HCT116 (cell line): ENCODE measurements around the gene ARHGAP10. TPM values are rescaled to one million over a fixed set of nuclear protein-coding genes. Genes with fewer than 3 reads are reported as not detected.
"Not testable (repeated sequence)": the region's sequence is repeated elsewhere in the genome, so short reads cannot be mapped to it uniquely, and the experiment has no call there.

ENCODE experiments used
- ATAC-seq: fragments of 200-7000 bp; cut with Tn5 transposase; 2 replicates; pipeline ENCODE4 v1.9.1; 2020; ENCODE audit warnings: mild to moderate bottlenecking, moderate library complexity
- BruUV-seq: library from RNA; stranded (reverse); fragments of 400-500 nt; replicated peaks from 2 replicates; lab custom pipeline; 2021; lab: Mats Ljungman, UMichigan
- CTCF ChIA-PET: fragments of 300-600 bp; sonication (Branson Sonifier 250); formaldehyde crosslinking; loops from one replicate; lab custom pipeline; 2021; ENCODE audit warnings: antibody characterized with exemption; lab: Charles Lee
- POLR2A ChIA-PET: fragments of 300-600, 350-600 bp; sonication (Branson Sonifier 250); formaldehyde crosslinking; loops from one replicate; lab custom pipeline; 2021; ENCODE audit warnings: antibody characterized with exemption; lab: Charles Lee
- RAD21 ChIA-PET, 2 experiments: fragments of 300-600 bp; sonication (Branson Sonifier 250); formaldehyde crosslinking; loops; one replicate each; lab custom pipeline; 2023; ENCODE audit warnings: low total read pairs in 2 of 2; ENCODE audit not compliant: uncharacterized antibody in 2 of 2, unreplicated experiment in 2 of 2, low non-redundant PET in 1 of 2; lab: Charles Lee
- DNase-seq: peaks from one replicate; pipeline ENCODE4 v3.0.0-alpha.2; 2010; ENCODE audit warnings: low read depth, low spot score
- H2AFZ ChIP-seq: fragments of 200-600 bp; shearing (Covaris generic), sonication (generic); 2 replicates; pipeline ENCODE4 v1.6.1; 2017; ENCODE audit warnings: low read depth, mixed run types, mixed read lengths, antibody characterized with exemption, low read length; ENCODE audit not compliant: poor library complexity, severe bottlenecking
- H3K27ac ChIP-seq: 2 replicates; pipeline ENCODE4 v1.5.1; 2012; ENCODE audit warnings: low read depth, low read length
- H3K27me3 ChIP-seq: fragments of 200-600 bp; sonication (generic); 2 replicates; pipeline ENCODE4 v1.6.1; 2016; ENCODE audit warnings: mixed run types, low read length, mixed read lengths; ENCODE audit not compliant: insufficient read depth
- H3K36me3 ChIP-seq, 2 experiments: fragments of 200-500 bp in 1 of 2; fragments of 200-600 bp in 1 of 2; sonication (Bioruptor generic) in 1 of 2; sonication (generic) in 1 of 2; 2 replicates each; pipeline versions ENCODE4 v1.5.1 to v1.6.1; 2014 to 2016; ENCODE audit warnings: low read length in 2 of 2, inconsistent platforms in 1 of 2, mixed read lengths in 1 of 2, mixed run types in 1 of 2; ENCODE audit not compliant: insufficient read depth in 2 of 2, control insufficient read depth in 1 of 2
- H3K4me1 ChIP-seq, 2 experiments: fragments of 200-600 bp in 1 of 2; sonication (generic) in 1 of 2; 2 replicates each; pipeline versions ENCODE4 v1.5.1 to v1.6.1; 2012 to 2017; ENCODE audit warnings: low read length in 2 of 2, inconsistent platforms in 1 of 2, mild to moderate bottlenecking in 1 of 2, mixed read lengths in 1 of 2, mixed run types in 1 of 2, moderate library complexity in 1 of 2; ENCODE audit not compliant: insufficient read depth in 2 of 2, control insufficient read depth in 1 of 2
- H3K4me2 ChIP-seq: fragments of 200-600 bp; sonication (generic); 2 replicates; pipeline ENCODE4 v1.6.1; 2017; ENCODE audit warnings: mixed run types, low read length, mixed read lengths
- H3K4me3 ChIP-seq, 2 experiments: fragments of 200-600 bp in 1 of 2; sonication (generic) in 1 of 2; replicated peaks in 1 of 2; 2 replicates each; pipeline ENCODE4 v1.5.1; 2011 to 2016; ENCODE audit warnings: low read length in 2 of 2, control low read depth in 1 of 2, low read depth in 1 of 2, mild to moderate bottlenecking in 1 of 2, mixed read lengths in 1 of 2, mixed run types in 1 of 2
- H3K79me2 ChIP-seq: fragments of 200-600 bp; sonication (generic); 2 replicates; pipeline ENCODE4 v1.6.1; 2017; ENCODE audit warnings: mild to moderate bottlenecking, mixed run types, low read length, moderate library complexity, mixed read lengths; ENCODE audit not compliant: insufficient read depth
- H3K9ac ChIP-seq: fragments of 200-600 bp; sonication (generic); 2 replicates; pipeline ENCODE4 v1.6.1; 2016; ENCODE audit warnings: low read length, mixed read lengths
- H3K9me2 ChIP-seq: fragments of 200-600 bp; sonication (generic), shearing (Covaris generic); 2 replicates; pipeline ENCODE4 v1.6.1; 2017; ENCODE audit warnings: mixed run types, mild to moderate bottlenecking, moderate library complexity; ENCODE audit not compliant: insufficient read depth
- H3K9me3 ChIP-seq, 2 experiments: fragments of 200-500 bp in 1 of 2; fragments of 200-600 bp in 1 of 2; sonication (Bioruptor generic) in 1 of 2; sonication (generic) in 1 of 2; 2 replicates each; pipeline ENCODE4 v1.6.1; 2014 to 2017; ENCODE audit warnings: low read length in 2 of 2, mixed read lengths in 2 of 2, inconsistent platforms in 1 of 2, low read depth in 1 of 2, mild to moderate bottlenecking in 1 of 2, mixed run types in 1 of 2, moderate library complexity in 1 of 2; ENCODE audit not compliant: control insufficient read depth in 1 of 2, insufficient read depth in 1 of 2
- H4K20me1 ChIP-seq: fragments of 200-600 bp; sonication (generic), shearing (Covaris generic); 2 replicates; pipeline ENCODE4 v1.6.1; 2017; ENCODE audit warnings: mixed run types, mild to moderate bottlenecking, moderate library complexity; ENCODE audit not compliant: insufficient read depth
- CBX3 ChIP-seq: IDR thresholded peaks from 2 replicates; pipeline ENCODE4 v1.6.1; 2012; ENCODE audit warnings: low read depth
- EGR1 ChIP-seq: IDR thresholded peaks from 2 replicates; pipeline ENCODE4 v1.6.1; 2012; ENCODE audit warnings: low read depth
- ELF1 ChIP-seq: IDR thresholded peaks from 2 replicates; pipeline ENCODE4 v1.6.1; 2012; ENCODE audit warnings: low read depth, borderline replicate concordance
- EZH2phosphoT487 ChIP-seq: fragments of 200-600 bp; IDR thresholded peaks from 2 replicates; pipeline ENCODE4 v1.6.1; 2018; ENCODE audit warnings: antibody characterized with exemption, borderline replicate concordance
- FOSL1 ChIP-seq: IDR thresholded peaks from 2 replicates; pipeline ENCODE4 v1.6.1; 2012; ENCODE audit warnings: low read depth
- POLR2A ChIP-seq: IDR thresholded peaks from 2 replicates; pipeline ENCODE4 v1.7.0; 2011; ENCODE audit warnings: borderline replicate concordance; ENCODE audit not compliant: insufficient read depth, insufficient read length; ENCODE audit errors: extremely low read depth
- POLR2AphosphoS5 ChIP-seq: IDR thresholded peaks from 2 replicates; pipeline ENCODE4 v1.6.1; 2011; ENCODE audit warnings: mild to moderate bottlenecking, low read depth, low read length, moderate library complexity
- RAD21 ChIP-seq: IDR thresholded peaks from 2 replicates; pipeline ENCODE4 v1.6.1; 2012; ENCODE audit warnings: low read depth, mild to moderate bottlenecking
- SIN3A ChIP-seq: IDR thresholded peaks from 2 replicates; pipeline ENCODE4 v1.6.1; 2012; ENCODE audit warnings: low read depth
- SP1 ChIP-seq: IDR thresholded peaks from 2 replicates; pipeline ENCODE4 v1.6.1; 2012; ENCODE audit warnings: low read depth
- SRF ChIP-seq: IDR thresholded peaks from 2 replicates; pipeline ENCODE4 v1.6.1; 2012; ENCODE audit warnings: low read depth
- YY1 ChIP-seq: IDR thresholded peaks from 2 replicates; pipeline ENCODE4 v1.6.1; 2011; ENCODE audit warnings: low read length, low read depth, moderate library complexity, mild to moderate bottlenecking; ENCODE audit not compliant: insufficient replicate concordance; ENCODE audit errors: extremely low read depth
- ZFX ChIP-seq: fragments of 450-650 bp; IDR thresholded peaks from 2 replicates; pipeline ENCODE4 v1.6.1; 2017
- intact Hi-C: fragments of 100-400 bp; cut with micrococcal nuclease; formaldehyde crosslinking; loops from 2 replicates; pipeline ENCODE4 v1.10.0; 2022
- total RNA-seq: library from RNA; stranded (reverse); gene quantifications from one replicate; pipeline ENCODE4 v1.2.1, GENCODE V29; 2021; ENCODE audit not compliant: unreplicated experiment
- TF ChIP-seq, protein P1 (sequence below): IDR thresholded peaks from 2 replicates; pipeline ENCODE4 v1.6.1; 2012
- TF ChIP-seq, protein P2 (sequence below): IDR thresholded peaks from 2 replicates; pipeline ENCODE4 v1.6.1; 2012; ENCODE audit warnings: low read depth

The ARHGAP10 gene
- total RNA-seq, 1 experiment from 2014 or later = 24.7 TPM

DNA sequence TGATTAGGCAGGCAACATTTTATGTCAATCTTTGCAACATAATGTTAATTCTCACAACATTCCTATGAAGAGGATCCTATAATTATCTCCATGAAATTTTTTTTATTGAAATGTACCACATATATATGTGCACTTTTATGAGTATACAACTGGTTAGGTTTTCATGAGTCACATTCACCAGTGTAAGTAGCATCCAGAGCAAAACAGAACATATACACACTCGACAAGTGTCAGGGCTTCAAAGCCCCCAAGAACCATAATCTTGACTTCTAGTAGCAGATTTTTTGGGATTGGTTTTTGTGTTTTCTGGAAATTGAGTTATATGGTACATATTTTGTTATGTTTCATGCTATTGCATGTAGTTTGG lies 62.4 kb downstream of the ARHGAP10 start (continued):
- TF ChIP-seq POLR2AphosphoS5 (no peak), POLR2A (no peak), YY1 (no peak), RAD21 (no peak), ELF1 (no peak), SRF (no peak), EGR1 (no peak)

DNA sequence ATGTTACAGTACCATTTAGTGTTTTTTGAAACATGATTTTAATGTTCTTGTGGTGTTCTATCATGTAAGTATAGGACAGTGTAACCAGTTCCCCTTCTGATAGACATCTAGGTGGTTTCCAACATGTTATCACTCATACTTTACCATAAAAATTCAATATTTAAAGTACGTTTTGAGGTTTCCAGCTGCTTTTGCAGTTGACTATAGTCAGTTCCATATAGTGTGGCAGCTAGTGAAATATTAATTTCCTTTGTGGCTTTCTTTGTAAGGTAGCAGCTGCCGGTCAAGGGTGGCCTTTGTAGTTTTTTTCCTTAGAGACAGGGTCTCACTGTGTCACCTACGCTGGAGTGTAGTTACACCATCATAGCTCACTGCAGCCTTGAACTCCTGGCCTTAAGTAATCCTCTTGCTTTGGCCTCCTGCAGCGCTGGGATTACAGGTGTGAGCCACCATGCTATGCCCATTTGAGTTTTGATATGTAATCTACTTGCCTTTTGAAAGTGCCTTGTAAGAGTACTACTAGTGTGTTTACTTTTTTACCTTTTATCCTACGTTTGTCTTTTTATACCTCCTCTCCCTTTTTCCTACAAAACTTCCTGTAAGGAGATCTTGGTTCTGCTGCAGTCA lies 63.0 kb downstream of the ARHGAP10 start:
- Histone ChIP-seq H3K9me2 (no peaks in the 10 kb centered on the region), H3K79me2 (peaks cover 64% of the 10 kb centered on the region), H2AFZ (no peak overlapping the region), H4K20me1 (no peaks in the 10 kb centered on the region), H3K4me2 (no peak overlapping the region), H3K9me3 (no peaks in the 10 kb centered on the region), H3K4me1 (peaks cover 15 to 33% of the 10 kb centered on the region in 2 experiments), H3K36me3 (no peaks in the 10 kb centered on the region), H3K9ac (no peak overlapping the region), H3K27ac (no peak overlapping the region), H3K4me3 (no peak overlapping the region), H3K27me3 (no peaks in the 10 kb centered on the region)
- CTCF ChIA-PET = no interaction called here
- TF ChIP-seq FOSL1 (no peak), ELF1 (no peak), SRF (no peak), RAD21 (no peak), SP1 (no peak), EZH2phosphoT487 (no peak), CBX3 (no peak), EGR1 (no peak), ZFX (no peak), SIN3A (no peak)
- TF ChIP-seq, protein P1, sequence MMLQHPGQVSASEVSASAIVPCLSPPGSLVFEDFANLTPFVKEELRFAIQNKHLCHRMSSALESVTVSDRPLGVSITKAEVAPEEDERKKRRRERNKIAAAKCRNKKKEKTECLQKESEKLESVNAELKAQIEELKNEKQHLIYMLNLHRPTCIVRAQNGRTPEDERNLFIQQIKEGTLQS = no peak
- TF ChIP-seq, protein P2, sequence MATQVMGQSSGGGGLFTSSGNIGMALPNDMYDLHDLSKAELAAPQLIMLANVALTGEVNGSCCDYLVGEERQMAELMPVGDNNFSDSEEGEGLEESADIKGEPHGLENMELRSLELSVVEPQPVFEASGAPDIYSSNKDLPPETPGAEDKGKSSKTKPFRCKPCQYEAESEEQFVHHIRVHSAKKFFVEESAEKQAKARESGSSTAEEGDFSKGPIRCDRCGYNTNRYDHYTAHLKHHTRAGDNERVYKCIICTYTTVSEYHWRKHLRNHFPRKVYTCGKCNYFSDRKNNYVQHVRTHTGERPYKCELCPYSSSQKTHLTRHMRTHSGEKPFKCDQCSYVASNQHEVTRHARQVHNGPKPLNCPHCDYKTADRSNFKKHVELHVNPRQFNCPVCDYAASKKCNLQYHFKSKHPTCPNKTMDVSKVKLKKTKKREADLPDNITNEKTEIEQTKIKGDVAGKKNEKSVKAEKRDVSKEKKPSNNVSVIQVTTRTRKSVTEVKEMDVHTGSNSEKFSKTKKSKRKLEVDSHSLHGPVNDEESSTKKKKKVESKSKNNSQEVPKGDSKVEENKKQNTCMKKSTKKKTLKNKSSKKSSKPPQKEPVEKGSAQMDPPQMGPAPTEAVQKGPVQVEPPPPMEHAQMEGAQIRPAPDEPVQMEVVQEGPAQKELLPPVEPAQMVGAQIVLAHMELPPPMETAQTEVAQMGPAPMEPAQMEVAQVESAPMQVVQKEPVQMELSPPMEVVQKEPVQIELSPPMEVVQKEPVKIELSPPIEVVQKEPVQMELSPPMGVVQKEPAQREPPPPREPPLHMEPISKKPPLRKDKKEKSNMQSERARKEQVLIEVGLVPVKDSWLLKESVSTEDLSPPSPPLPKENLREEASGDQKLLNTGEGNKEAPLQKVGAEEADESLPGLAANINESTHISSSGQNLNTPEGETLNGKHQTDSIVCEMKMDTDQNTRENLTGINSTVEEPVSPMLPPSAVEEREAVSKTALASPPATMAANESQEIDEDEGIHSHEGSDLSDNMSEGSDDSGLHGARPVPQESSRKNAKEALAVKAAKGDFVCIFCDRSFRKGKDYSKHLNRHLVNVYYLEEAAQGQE = no peak
- POLR2A ChIA-PET = no interaction called here
- BruUV-seq = no TSS peak
- intact Hi-C loops = no loop called here
- ATAC-seq (no peak), DNase-seq (no peak)
- RAD21 ChIA-PET = no interaction called here

DNA sequence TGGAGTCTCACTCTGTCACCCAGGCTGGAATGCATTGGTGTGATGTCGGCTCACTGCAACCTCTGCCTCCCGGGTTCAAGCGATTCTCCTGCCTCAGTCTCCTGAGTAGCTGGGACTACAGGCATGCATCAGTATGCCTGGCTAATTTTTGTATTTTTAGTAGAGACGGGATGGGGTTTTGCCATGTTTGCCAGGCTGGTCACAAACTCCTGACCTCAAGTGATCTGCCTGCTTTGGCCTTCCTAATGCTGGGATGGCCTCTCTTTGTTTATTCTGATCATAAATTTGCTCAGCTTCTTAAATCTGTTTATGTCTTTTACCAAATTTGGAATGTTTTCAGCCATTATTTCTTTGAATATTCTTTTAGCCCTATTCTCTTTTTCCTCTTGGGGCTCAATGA lies 67.2 kb downstream of the ARHGAP10 start:
- peaks cover 58% of the 10 kb centered on the region for H3K79me2 ChIP-seq
- CTCF ChIA-PET = not testable (repeated sequence)

More for the DNA sequence above, 67.2 kb downstream of the ARHGAP10 start:
- H3K27me3 ChIP-seq, H3K9me3 ChIP-seq, ATAC-seq, H3K9me2 ChIP-seq, H3K4me1 ChIP-seq, intact Hi-C loops, H3K27ac ChIP-seq, H3K4me2 ChIP-seq, H4K20me1 ChIP-seq, H2AFZ ChIP-seq, POLR2A ChIA-PET, RAD21 ChIA-PET, H3K36me3 ChIP-seq, BruUV-seq, DNase-seq, H3K9ac ChIP-seq, H3K4me3 ChIP-seq: not testable (repeated sequence)
